HG03521 (cell line): ENCODE results near the gene TMEM30A.

Experiments
- ATAC-seq: cut with Tn5 transposase; IDR thresholded peaks from one replicate; pipeline ENCODE4 v1.9.1; 2021; ENCODE audit warnings: mild to moderate bottlenecking, moderate library complexity; ENCODE audit not compliant: unreplicated experiment

TMEM30A gene

DNA sequence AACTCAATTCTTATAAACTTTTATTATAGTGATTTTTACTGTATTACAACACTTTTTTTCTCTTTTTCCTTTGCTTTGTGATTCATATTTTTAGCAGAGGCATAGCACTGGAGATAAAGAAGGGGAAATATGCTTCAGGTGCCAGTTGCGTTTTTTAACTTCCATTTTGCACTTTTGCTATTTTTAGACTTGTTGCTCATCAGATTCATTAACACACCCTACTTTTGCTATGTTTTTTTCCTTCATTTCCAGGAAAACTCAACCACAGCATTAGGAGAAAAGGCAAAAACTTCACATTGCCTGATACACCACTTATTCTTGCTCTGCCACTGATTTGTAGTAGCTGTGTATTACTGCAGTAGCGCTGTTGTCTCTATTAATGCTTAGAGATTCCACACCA lies 8.0 kb upstream of the TMEM30A start:
- ATAC-seq = no peak

- no peak for ATAC-seq
Measured at GRCh38 chr6:75291744-75292143, 7.2 kb upstream of the TMEM30A start.

GRCh38 chr6:75291331-75291730 lies 6.7 kb upstream of the TMEM30A start:
- ATAC-seq = no peak

GRCh38 chr6:75290136-75290945 lies 5.7 kb upstream of the TMEM30A start:
- no peak for ATAC-seq

- no peak for ATAC-seq
Measured at GRCh38 chr6:75288023-75288422, 3.4 kb upstream of the TMEM30A start.

- ATAC-seq = no peak
Measured at GRCh38 chr6:75287424-75287823, 2.8 kb upstream of the TMEM30A start.

DNA sequence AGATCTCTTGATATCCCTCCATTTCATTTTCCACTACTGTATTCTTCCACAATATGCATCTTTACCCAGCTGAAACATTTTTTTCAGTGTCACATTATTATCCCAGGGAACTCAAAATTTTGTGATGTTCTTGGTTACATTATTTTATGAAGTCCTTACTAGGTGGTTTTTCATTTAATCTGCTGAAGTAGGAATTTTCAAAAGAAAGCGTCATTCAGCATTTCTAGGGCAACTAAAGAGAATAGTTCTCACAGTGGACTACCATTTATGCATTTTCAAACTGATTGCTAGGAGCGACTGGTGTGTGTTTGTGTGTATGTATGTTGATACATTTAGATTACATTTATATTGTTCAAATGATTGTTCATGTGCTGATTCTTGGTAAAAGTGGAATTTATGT lies 2.4 kb upstream of the TMEM30A start:
- ATAC-seq = no peak

- ATAC-seq = peak; percentile 2
Measured at GRCh38 chr6:75285283-75285639, 669 bp upstream of the TMEM30A start.

- peak; percentile 14 for ATAC-seq
Measured at GRCh38 chr6:75283907-75284631, 523 bp downstream of the TMEM30A start.

- ATAC-seq = no peak
Measured at GRCh38 chr6:75282706-75283105, 1.9 kb downstream of the TMEM30A start.

GRCh38 chr6:75281653-75282052 lies 2.9 kb downstream of the TMEM30A start:
- ATAC-seq = no peak

- no peak for ATAC-seq
Measured at GRCh38 chr6:75280131-75280855, 4.3 kb downstream of the TMEM30A start.

DNA sequence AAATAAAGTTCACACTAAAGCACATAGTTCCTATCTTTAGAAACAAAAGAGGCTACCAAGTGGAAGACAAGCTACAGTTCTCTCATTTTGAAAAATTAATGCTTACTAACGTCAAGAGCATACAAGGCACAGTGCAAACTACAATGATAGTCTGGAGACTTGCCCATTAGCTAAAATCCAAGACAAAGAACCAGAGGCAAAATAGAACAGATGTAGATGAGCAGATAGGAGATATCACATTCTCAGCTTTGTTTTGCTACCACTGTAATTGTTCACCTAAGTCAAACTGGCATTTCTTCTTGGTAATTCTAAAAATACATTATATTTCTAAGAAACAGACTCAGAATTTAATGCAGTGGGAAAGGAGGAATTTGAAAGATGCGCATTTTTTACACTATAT lies 5.2 kb downstream of the TMEM30A start:
- ATAC-seq = no peak

GRCh38 chr6:75278474-75279077 lies 6.0 kb downstream of the TMEM30A start:
- no peak for ATAC-seq

- ATAC-seq = no peak
Measured at GRCh38 chr6:75275067-75275466, 9.5 kb downstream of the TMEM30A start.

- ATAC-seq = no peak
Measured at GRCh38 chr6:75273009-75273408, 11.6 kb downstream of the TMEM30A start.

DNA sequence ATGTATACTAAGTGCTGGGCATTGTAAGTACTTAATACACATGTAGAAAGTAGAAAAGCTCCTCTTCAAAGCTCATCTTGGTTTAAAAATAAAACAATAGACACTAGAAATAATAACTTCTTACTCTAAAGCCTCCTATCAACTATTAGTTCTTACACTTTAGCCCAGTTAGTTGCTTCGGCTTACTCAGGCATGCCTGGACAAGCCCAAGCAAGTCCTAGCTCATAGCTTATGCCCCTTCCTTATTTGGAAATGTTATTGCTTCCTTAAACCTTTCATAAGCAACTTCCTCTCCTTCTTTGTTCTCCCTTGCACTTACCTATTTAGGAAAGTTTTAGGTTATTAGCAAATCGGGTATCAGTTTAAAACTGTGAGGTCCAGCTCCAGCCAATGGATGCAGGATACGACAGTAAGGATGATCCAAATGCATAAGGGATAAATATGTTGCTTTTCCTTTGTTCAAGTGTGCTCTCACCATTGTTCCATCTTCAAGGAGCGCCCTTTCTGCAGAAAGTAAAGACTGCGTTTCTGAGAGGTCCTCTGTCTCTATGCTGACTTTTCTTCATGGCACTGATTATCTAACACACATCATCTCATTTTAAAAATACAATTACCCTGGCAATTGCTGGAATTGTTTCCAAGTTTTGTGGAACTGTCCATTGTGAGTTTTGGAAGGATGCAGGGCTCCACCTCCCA lies 12.3 kb downstream of the TMEM30A start:
- no peak for ATAC-seq

DNA sequence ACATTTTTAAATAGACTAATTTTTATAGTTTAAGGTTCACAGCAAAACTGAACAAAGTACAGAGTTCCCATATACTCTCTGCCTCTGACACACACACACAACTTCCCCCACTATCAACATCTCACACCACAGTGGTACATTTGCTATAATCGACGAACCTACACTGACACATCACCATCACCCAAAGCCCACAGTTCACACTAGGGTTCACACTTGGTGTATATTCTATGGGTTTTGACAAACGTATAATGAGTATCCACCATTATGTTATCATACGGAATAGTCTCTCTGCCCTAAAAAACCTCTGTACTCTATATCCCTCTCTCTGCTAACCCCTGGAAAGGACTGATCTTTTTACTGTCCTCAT lies 15.6 kb downstream of the TMEM30A start:
- no peak for ATAC-seq

GRCh38 chr6:75268121-75268987 lies 16.2 kb downstream of the TMEM30A start:
- ATAC-seq = no peak

DNA sequence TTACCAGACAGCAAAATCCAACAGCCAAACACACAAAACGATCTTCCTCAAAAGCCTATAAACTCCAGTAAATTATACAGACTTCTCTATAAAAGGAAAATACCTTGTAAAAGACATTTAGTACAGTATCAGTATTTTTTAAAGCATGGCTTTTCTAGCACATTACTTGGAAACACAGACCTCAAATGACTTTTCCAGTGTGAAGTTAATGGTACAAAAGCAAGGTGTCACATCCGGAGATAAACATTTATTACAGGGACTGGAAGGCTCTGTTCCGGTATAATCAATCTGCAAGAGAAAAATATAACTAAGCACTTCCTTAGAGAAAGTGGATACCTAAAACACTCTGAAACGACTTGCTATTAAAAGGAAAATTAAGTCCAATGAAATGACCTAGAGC lies 17.1 kb downstream of the TMEM30A start:
- no peak for ATAC-seq
